ENCODE data around the gene PXT1. TPM values are rescaled to one million over a fixed set of nuclear protein-coding genes. Genes with fewer than 3 reads are reported as not detected.

PXT1 gene
- total and polyA plus RNA-seq, 4 donors = not detected

- Histone ChIP-seq H3K4me3 (ENCODE audit: low read depth in 1 of 3, low read length in 3 of 3) (no peak overlapping the region), H3K9ac (ENCODE audit: low read depth in 1 of 2, low read length in 2 of 2) (no peak overlapping the region), H3K27ac (ENCODE audit: low read depth in 1 of 2, low read length in 2 of 2) (no peak overlapping the region), H3K36me3 (ENCODE audit: control insufficient read depth in 4 of 4, insufficient read depth in 3 of 4, low read depth in 1 of 4, low read length in 3 of 4) (no peaks in the 10 kb centered on the region), H3K27me3 (ENCODE audit: control insufficient read depth in 4 of 4, insufficient read depth in 4 of 4, low read length in 3 of 4) (no peaks in the 10 kb centered on the region), H3K4me1 (ENCODE audit: control insufficient read depth in 4 of 4, insufficient read depth in 4 of 4, low read length in 3 of 4) (no peaks in the 10 kb centered on the region), H3K9me3 (ENCODE audit: control insufficient read depth in 4 of 4, low read length in 3 of 4) (no peaks in the 10 kb centered on the region)
- no peak for TF ChIP-seq EGR1 (IDR thresholded peaks at IDR 0.05; ENCODE audit: low read depth in 2 of 2)
- TF ChIP-seq NR2F2 (IDR thresholded peaks at IDR 0.05) = no peak
- no peak for TF ChIP-seq CTCF (IDR thresholded peaks at IDR 0.05; ENCODE audit: low read depth, low read length, missing input control)
- no peak for TF ChIP-seq GABPA (IDR thresholded peaks at IDR 0.05 in 1 of 2, conservative IDR thresholded peaks at IDR 0.05 in 1 of 2)
- no peak for TF ChIP-seq JUND (IDR thresholded peaks at IDR 0.05)
- no peak for TF ChIP-seq FOXA1 (IDR thresholded peaks at IDR 0.05)
- no peak for TF ChIP-seq YY1 (IDR thresholded peaks at IDR 0.05)
- no peak for TF ChIP-seq HNF4G (IDR thresholded peaks at IDR 0.05)
- WGBS = 97% methylated on average over 9 of the region's 9 CpGs
- no peak for DNase-seq (ENCODE audit: low spot score)
Measured at GRCh38 chr6:36371211-36371610, 71.4 kb downstream of the PXT1 start.

DNA sequence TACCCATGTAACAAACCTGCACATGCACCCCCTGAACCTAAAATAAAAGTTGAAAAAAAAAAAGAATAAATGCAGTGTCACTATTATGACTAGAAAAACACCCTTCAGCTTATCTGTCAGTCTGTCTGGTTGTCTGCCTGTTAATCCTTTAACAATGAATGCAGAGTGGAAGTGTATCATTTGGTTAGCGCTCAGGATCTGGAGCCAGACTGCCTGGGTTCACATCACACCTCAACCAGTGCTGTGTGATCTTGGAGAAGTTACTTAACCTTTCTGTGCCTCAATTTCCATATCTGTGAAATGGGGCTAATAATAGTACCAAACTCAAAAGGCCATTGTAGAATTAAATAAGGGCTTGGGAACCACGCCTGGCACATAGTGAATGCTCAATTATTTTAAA lies 72.0 kb downstream of the PXT1 start:
- Histone ChIP-seq H3K4me1 (ENCODE audit: control insufficient read depth in 4 of 4, insufficient read depth in 4 of 4, low read length in 3 of 4) (no peaks in the 10 kb centered on the region), H3K9ac (ENCODE audit: low read depth in 1 of 2, low read length in 2 of 2) (no peak overlapping the region), H3K4me3 (ENCODE audit: low read depth in 1 of 3, low read length in 3 of 3) (no peak overlapping the region), H3K27ac (ENCODE audit: low read depth in 1 of 2, low read length in 2 of 2) (no peak overlapping the region), H3K27me3 (ENCODE audit: control insufficient read depth in 4 of 4, insufficient read depth in 4 of 4, low read length in 3 of 4) (no peaks in the 10 kb centered on the region), H3K36me3 (ENCODE audit: control insufficient read depth in 4 of 4, insufficient read depth in 3 of 4, low read depth in 1 of 4, low read length in 3 of 4) (no peaks in the 10 kb centered on the region), H3K9me3 (ENCODE audit: control insufficient read depth in 4 of 4, low read length in 3 of 4) (no peaks in the 10 kb centered on the region)
- DNase-seq (ENCODE audit: low spot score) = no peak
- 97% methylated on average over 2 of the region's 2 CpGs for WGBS
- TF ChIP-seq HNF4A (conservative IDR thresholded peaks at IDR 0.05) = no peak
- TF ChIP-seq, protein P1, sequence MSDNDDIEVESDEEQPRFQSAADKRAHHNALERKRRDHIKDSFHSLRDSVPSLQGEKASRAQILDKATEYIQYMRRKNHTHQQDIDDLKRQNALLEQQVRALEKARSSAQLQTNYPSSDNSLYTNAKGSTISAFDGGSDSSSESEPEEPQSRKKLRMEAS (IDR thresholded peaks at IDR 0.05) = no peak
- no peak for TF ChIP-seq ZBTB33 (IDR thresholded peaks at IDR 0.05)
- no peak for TF ChIP-seq CTCF (IDR thresholded peaks at IDR 0.05; ENCODE audit: low read depth, low read length, missing input control)
- no peak for TF ChIP-seq FOXA2 (IDR thresholded peaks at IDR 0.05)
- no peak for TF ChIP-seq SP1 (IDR thresholded peaks at IDR 0.05)
- no peak for TF ChIP-seq RAD21 (IDR thresholded peaks at IDR 0.05)
- no peak for TF ChIP-seq EGR1 (IDR thresholded peaks at IDR 0.05; ENCODE audit: low read depth in 2 of 2)
- no peak for TF ChIP-seq GABPA (IDR thresholded peaks at IDR 0.05 in 1 of 2, conservative IDR thresholded peaks at IDR 0.05 in 1 of 2)
